Transverse colon (tissue), 4 donors: Measurements from ENCODE around the gene HDAC9. TPM values are rescaled to one million over a fixed set of nuclear protein-coding genes. Genes with fewer than 3 reads are reported as not detected.

Experiments used
- small RNA-seq, 4 donors: library from RNA; depleted of rRNA; stranded (forward); fragments of <200 nt; gene quantifications; one replicate each; pipeline ENCODE3, GENCODE V24; 2016
- total RNA-seq, 4 donors: library from RNA; depleted of rRNA; stranded (reverse); fragments of >200 nt; gene quantifications; one replicate each; pipeline ENCODE4 v1.1.0, GENCODE V29; 2016

HDAC9 gene
- total RNA-seq, 4 donors from 2014 or later: 6.0 to 47.5 (median 33.7) TPM

Small RNA genes lying within 50 kb of the gene (small RNA-seq; reads per million reads assigned to genes)
- 0 reads per million in 4 donors for gene RN7SKP266
